HepG2 (cell line): ENCODE results near the gene WDR54. TPM values are rescaled to one million over a fixed set of nuclear protein-coding genes. Genes with fewer than 3 reads are reported as not detected.

ENCODE experiments used
- ATF4 ChIP-seq, 2 experiments: fragments of 450-650 bp in 1 of 2; sonication (generic) in 1 of 2; formaldehyde crosslinking; IDR thresholded peaks; 2 replicates each; pipeline versions ENCODE4 v1.5.0 to v1.8.0; 2020 to 2022; ENCODE audit warnings: mild to moderate bottlenecking in 1 of 2, missing genetic modification reagents in 1 of 2
- DMAP1 ChIP-seq: IDR thresholded peaks from 2 replicates; pipeline ENCODE4 v1.6.1; 2016
- EEA1 ChIP-seq: sonication (generic); formaldehyde crosslinking; IDR thresholded peaks from 2 replicates; pipeline ENCODE4 v1.5.1; 2020; ENCODE audit warnings: mild to moderate bottlenecking, missing genetic modification reagents, borderline replicate concordance
- EZH2 ChIP-seq: conservative IDR thresholded peaks from 2 replicates; pipeline ENCODE4 v1.6.1; 2012; ENCODE audit warnings: mild to moderate bottlenecking, low read depth, low read length, moderate library complexity
- FOXM1 ChIP-seq: sonication (generic); formaldehyde crosslinking; IDR thresholded peaks from 2 replicates; pipeline ENCODE4 v1.5.0; 2020; ENCODE audit warnings: missing genetic modification reagents
- GPBP1L1 ChIP-seq: sonication (generic); formaldehyde crosslinking; IDR thresholded peaks from 2 replicates; pipeline ENCODE4 v1.5.0; 2020; ENCODE audit warnings: mild to moderate bottlenecking, missing genetic modification reagents
- MED13 ChIP-seq: sonication (generic); formaldehyde crosslinking; IDR thresholded peaks from 2 replicates; pipeline ENCODE4 v1.5.0; 2020; ENCODE audit warnings: missing genetic modification reagents
- POGK ChIP-seq: sonication (generic); formaldehyde crosslinking; conservative IDR thresholded peaks from 2 replicates; pipeline ENCODE4 v1.8.0; 2022; ENCODE audit warnings: mild to moderate bottlenecking, moderate library complexity, missing genetic modification reagents
- POLR2AphosphoS2 ChIP-seq: IDR thresholded peaks from 2 replicates; pipeline ENCODE4 v1.6.1; 2011; ENCODE audit warnings: low read depth, low read length, improper control_type of control experiment
- RARA ChIP-seq: IDR thresholded peaks from 2 replicates; pipeline ENCODE4 v1.6.1; 2016; ENCODE audit warnings: missing genetic modification reagents, missing compliant biosample characterization
- SP1 ChIP-seq, 2 experiments: fragments of 450-650 bp in 1 of 2; sonication (generic) in 1 of 2; formaldehyde crosslinking in 1 of 2; IDR thresholded peaks; 2 replicates each; pipeline versions ENCODE4 v1.4.0 to v1.6.1; 2016 to 2020; ENCODE audit warnings: missing genetic modification reagents in 1 of 2
- TFDP2 ChIP-seq: sonication (generic); formaldehyde crosslinking; IDR thresholded peaks from 2 replicates; pipeline ENCODE4 v1.4.0; 2020; ENCODE audit warnings: missing genetic modification reagents
- ZNF280B ChIP-seq: sonication (generic); formaldehyde crosslinking; IDR thresholded peaks from 2 replicates; pipeline ENCODE4 v1.5.0; 2020; ENCODE audit warnings: missing genetic modification reagents, mild to moderate bottlenecking, borderline replicate concordance
- ZNF432 ChIP-seq: sonication (generic); formaldehyde crosslinking; IDR thresholded peaks from 2 replicates; pipeline ENCODE4 v1.5.0; 2020; ENCODE audit warnings: missing genetic modification reagents, mild to moderate bottlenecking, borderline replicate concordance
- ZNF446 ChIP-seq: sonication (generic); formaldehyde crosslinking; IDR thresholded peaks from 2 replicates; pipeline ENCODE4 v1.5.0; 2020; ENCODE audit warnings: mild to moderate bottlenecking, missing genetic modification reagents
- ZNF512 ChIP-seq: sonication (generic); formaldehyde crosslinking; IDR thresholded peaks from 2 replicates; pipeline ENCODE4 v1.4.0; 2020; ENCODE audit warnings: mild to moderate bottlenecking, missing genetic modification reagents
- ZNF775 ChIP-seq: sonication (generic); formaldehyde crosslinking; IDR thresholded peaks from 2 replicates; pipeline ENCODE4 v1.4.0; 2020; ENCODE audit warnings: missing genetic modification reagents, mild to moderate bottlenecking, moderate library complexity, borderline replicate concordance
- ZZZ3 ChIP-seq: sonication (generic); formaldehyde crosslinking; IDR thresholded peaks from 2 replicates; pipeline ENCODE4 v1.4.0; 2020; ENCODE audit warnings: missing genetic modification reagents, mild to moderate bottlenecking, borderline replicate concordance
- polyA plus RNA-seq, 8 experiments: library from polyadenylated mRNA; depleted of rRNA in 3 of 8; stranded (reverse) in 7 of 8; unstranded in 1 of 8; fragments of >200 nt; fragmentation: Illumina TruSeq in 4 of 8; extraction: Trizol in 4 of 8; gene quantifications; 2 replicates each; pipeline versions ENCODE4 v1.2.1 to v1.2.3, GENCODE V29; 2011 to 2016; ENCODE audit warnings: low read depth in 4 of 8, missing spikeins in 1 of 8, mixed read lengths in 1 of 8; ENCODE audit not compliant: insufficient read depth in 1 of 8
- total RNA-seq, 5 experiments: library from RNA; depleted of rRNA; stranded (reverse); fragments of >200 nt; fragmentation: Illumina TruSeq; extraction: Trizol; gene quantifications; 2 replicates each; pipeline ENCODE4 v1.2.3, GENCODE V29; 2016; ENCODE audit warnings: low read depth in 1 of 5

WDR54 gene
- total and polyA plus RNA-seq, 2 of the 13 experiments (the other 11 are each of a cell fraction or from before 2014, with no cell fraction given): 2.0 to 17.3 TPM

- TF ChIP-seq ATF4 (CRISPR knock-in tag; IDR thresholded peaks at IDR 0.05): no peak
- TF ChIP-seq DMAP1 (CRISPR knock-in tag): no peak
- TF ChIP-seq RARA (CRISPR knock-in tag): no peak
- no peak for TF ChIP-seq ZNF446 (CRISPR knock-in tag)
- no peak for TF ChIP-seq EZH2
- TF ChIP-seq ZNF280B (CRISPR knock-in tag): no peak
- TF ChIP-seq POGK (CRISPR knock-in tag): no peak
- no peak for TF ChIP-seq MED13
- TF ChIP-seq ZZZ3: no peak
- no peak for TF ChIP-seq FOXM1 (CRISPR knock-in tag)
- no peak for TF ChIP-seq ZNF775 (CRISPR knock-in tag)
- no peak for TF ChIP-seq GPBP1L1 (CRISPR knock-in tag)
- TF ChIP-seq TFDP2 (CRISPR knock-in tag): no peak
- TF ChIP-seq ZNF432 (CRISPR knock-in tag): no peak
- TF ChIP-seq POLR2AphosphoS2: no peak
- TF ChIP-seq EEA1 (CRISPR knock-in tag): no peak
- TF ChIP-seq SP1 (IDR thresholded peaks at IDR 0.05): no peak
- TF ChIP-seq SP1 (CRISPR knock-in tag; IDR thresholded peaks at IDR 0.05): no peak
- TF ChIP-seq ZNF512: no peak
Measured at GRCh38 chr2:74461187-74462053, 39.9 kb downstream of the WDR54 start (continued).
